ENCODE data around the gene BMP8A.

Gene BMP8A

DNA sequence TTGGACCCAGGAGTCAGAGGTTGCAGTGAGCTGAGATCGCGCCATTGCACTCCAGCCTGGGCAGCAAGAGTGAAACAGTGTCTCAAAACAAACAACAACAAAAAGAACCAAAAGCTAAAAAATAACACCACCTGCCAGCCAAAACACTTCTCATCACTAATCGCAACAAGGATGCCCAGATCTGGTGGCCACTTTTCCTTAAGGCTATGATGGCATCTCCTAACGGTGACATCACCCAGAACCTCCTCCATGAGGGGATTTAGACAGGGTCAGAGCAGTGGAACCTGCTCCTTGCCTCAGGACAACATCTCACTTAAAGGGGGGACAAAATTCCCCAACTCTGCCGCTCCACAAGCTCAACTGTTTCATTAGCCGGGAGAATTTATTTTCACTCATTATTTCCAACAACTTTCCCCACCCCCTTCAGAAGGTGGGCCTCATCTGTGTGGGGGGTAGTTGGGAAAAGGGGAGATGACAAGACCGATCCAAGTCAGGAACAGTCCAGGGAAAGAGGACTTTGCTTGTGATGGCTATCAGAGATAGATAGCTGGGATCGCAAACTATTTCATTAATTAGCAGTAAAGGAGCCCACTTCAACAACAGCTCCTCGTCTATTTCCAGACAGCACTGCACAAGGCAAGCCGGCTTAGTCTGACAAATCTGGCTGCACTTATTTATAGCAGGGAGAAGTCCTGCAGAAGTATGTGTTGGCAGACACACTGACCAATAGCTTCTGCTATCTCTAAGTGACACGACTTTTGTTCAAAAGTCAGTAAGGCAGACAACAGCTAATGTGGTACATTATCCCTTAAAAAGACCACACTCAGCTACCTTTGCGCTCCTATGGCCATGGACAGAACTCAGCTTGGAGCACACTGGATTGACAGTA lies 82.5 kb downstream of the BMP8A start:
- DNase-seq: no peak

DNA sequence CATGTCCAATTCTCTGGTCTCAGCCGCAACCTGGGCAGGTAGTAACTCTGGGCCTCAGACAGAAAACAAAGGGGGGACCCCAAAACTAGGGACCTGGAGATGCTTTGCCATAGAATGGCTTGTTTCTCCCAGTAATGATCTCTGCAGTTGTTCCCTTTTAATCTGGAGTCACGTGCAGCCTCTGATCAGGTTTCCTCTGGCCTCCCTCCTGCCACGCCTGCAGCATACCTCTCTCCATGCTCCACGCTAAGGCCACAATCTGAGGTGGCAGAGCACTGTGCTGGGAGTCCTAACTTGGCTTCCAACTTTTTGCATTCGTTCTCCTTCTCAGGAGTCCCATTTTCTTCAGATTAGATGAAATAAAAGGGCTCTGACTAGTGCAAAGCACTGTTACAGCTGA lies 83.2 kb downstream of the BMP8A start:
- no peak for DNase-seq

All from activated CD4-positive, CD25-positive, alpha-beta regulatory T cell (primary cell).